HG02885 (cell line): Measurements from ENCODE around the gene EIF4G3.
A peak's percentile ranks its signal among the peaks of the same experiment; 100 is the strongest.

ENCODE experiments used
- ATAC-seq: cut with Tn5 transposase; IDR thresholded peaks from one replicate; pipeline ENCODE4 v1.9.1; 2021; ENCODE audit warnings: mild to moderate bottlenecking; ENCODE audit not compliant: unreplicated experiment, poor library complexity

The EIF4G3 gene

GRCh38 chr1:20787840-20788795 is 388.6 kb downstream of the EIF4G3 start:
- ATAC-seq, result no peak

GRCh38 chr1:20787029-20787839 is 389.5 kb downstream of the EIF4G3 start, which contains the start of gene HP1BP3:
HP1BP3 (minus strand) TSS chr1:20787307; CDS start chr1:20780440, 6,867 bp downstream.
- ATAC-seq, result peak; percentile 61

- peak; percentile 81 for ATAC-seq
These were observed 390.3 kb downstream of the EIF4G3 start for GRCh38 chr1:20786253-20787028.

- no peak for ATAC-seq
These were observed 390.8 kb downstream of the EIF4G3 start for GRCh38 chr1:20785907-20786252.

- no peak for ATAC-seq
These were observed 401.0 kb downstream of the EIF4G3 start for GRCh38 chr1:20775700-20776099.

GRCh38 chr1:20771780-20772179 is 404.9 kb downstream of the EIF4G3 start:
- no peak for ATAC-seq

GRCh38 chr1:20770314-20771087 is 406.2 kb downstream of the EIF4G3 start:
- no peak for ATAC-seq

GRCh38 chr1:20767271-20767670 is 409.4 kb downstream of the EIF4G3 start:
- ATAC-seq, result no peak

GRCh38 chr1:20763417-20763816 is 413.3 kb downstream of the EIF4G3 start:
- ATAC-seq, result no peak

- ATAC-seq, result no peak
These were observed 416.4 kb downstream of the EIF4G3 start for GRCh38 chr1:20760322-20760721.
